PC-9 (cell line): ENCODE results near the gene INAFM2. TPM values are rescaled to one million over a fixed set of nuclear protein-coding genes. Genes with fewer than 3 reads are reported as not detected.

Experiments used
- BruUV-seq: library from RNA; stranded (reverse); fragments of 400-500 nt; replicated peaks from 2 replicates; lab custom pipeline; 2021; lab: Mats Ljungman, UMichigan
- CTCF ChIA-PET: fragments of 300-600 bp; sonication (Branson Sonifier 250); formaldehyde crosslinking; loops from one replicate; lab custom pipeline; 2022; ENCODE audit warnings: antibody characterized with exemption; lab: Charles Lee
- POLR2A ChIA-PET: fragments of 300-600 bp; sonication (Branson Sonifier 250); formaldehyde crosslinking; loops from one replicate; lab custom pipeline; 2022; ENCODE audit warnings: antibody characterized with exemption; ENCODE audit not compliant: unreplicated experiment; lab: Charles Lee
- DNase-seq, 2 experiments: peaks; one replicate each; pipeline versions ENCODE4 v3.0.0 to v3.0.0-alpha.2; 2015 to 2022; ENCODE audit warnings: mixed read lengths in 1 of 2
- H2AFZ ChIP-seq: fragments of 200-600 bp; sonication (generic); 2 replicates; pipeline ENCODE4 v1.8.1; 2017; ENCODE audit warnings: antibody characterized with exemption
- H3F3A ChIP-seq: fragments of 200-600 bp; sonication (generic); 2 replicates; pipeline ENCODE4 v1.8.1; 2017; ENCODE audit warnings: antibody characterized with exemption, mild to moderate bottlenecking, low read depth; ENCODE audit not compliant: insufficient read depth
- H3K27ac ChIP-seq: fragments of 200-600 bp; sonication (generic); 2 replicates; pipeline ENCODE4 v1.6.1; 2016; ENCODE audit warnings: mixed run types
- H3K27me3 ChIP-seq: fragments of 200-600 bp; sonication (generic); 2 replicates; pipeline ENCODE4 v1.6.1; 2016; ENCODE audit warnings: low read depth, mixed run types; ENCODE audit not compliant: insufficient read depth
- H3K36me3 ChIP-seq: fragments of 200-600 bp; sonication (generic); 2 replicates; pipeline ENCODE4 v1.6.1; 2016; ENCODE audit warnings: low read depth, mixed run types
- H3K4me1 ChIP-seq: fragments of 200-600 bp; sonication (generic); replicated peaks from 2 replicates; pipeline ENCODE4 v1.6.1; 2016; ENCODE audit warnings: mixed run types; ENCODE audit not compliant: insufficient read depth
- H3K4me2 ChIP-seq: fragments of 200-600 bp; sonication (generic); 2 replicates; pipeline ENCODE4 v1.6.1; 2017; ENCODE audit warnings: mixed run types
- H3K4me3 ChIP-seq: fragments of 200-600 bp; sonication (generic); 2 replicates; pipeline ENCODE4 v1.6.1; 2016; ENCODE audit warnings: mixed run types
- H3K79me2 ChIP-seq: fragments of 200-600 bp; sonication (generic); 2 replicates; pipeline ENCODE4 v1.6.1; 2017; ENCODE audit warnings: low read depth, mixed run types
- H3K9me2 ChIP-seq: fragments of 200-600 bp; sonication (generic); 2 replicates; pipeline ENCODE4 v1.8.1; 2017; ENCODE audit warnings: mild to moderate bottlenecking; ENCODE audit not compliant: insufficient read depth
- H3K9me3 ChIP-seq: fragments of 200-600 bp; sonication (generic); 2 replicates; pipeline ENCODE4 v1.8.1; 2016; ENCODE audit warnings: low read depth; ENCODE audit not compliant: insufficient read depth
- H4K20me1 ChIP-seq: fragments of 200-600 bp; sonication (generic); 2 replicates; pipeline ENCODE4 v1.8.1; 2017; ENCODE audit not compliant: insufficient read depth
- CTCF ChIP-seq: fragments of 200-600 bp; sonication (generic); conservative IDR thresholded peaks from 2 replicates; pipeline ENCODE4 v1.6.1; 2017; ENCODE audit warnings: mixed run types, antibody characterized with exemption, mild to moderate bottlenecking, moderate library complexity
- EZH2 ChIP-seq: fragments of 200-600 bp; sonication (generic); IDR thresholded peaks from 2 replicates; pipeline ENCODE4 v1.8.0; 2017; ENCODE audit warnings: antibody characterized with exemption, low read depth
- intact Hi-C: fragments of 100-400 bp; cut with micrococcal nuclease; formaldehyde crosslinking; loops from one replicate; pipeline ENCODE4 v1.10.0; 2022; ENCODE audit not compliant: unreplicated experiment
- total RNA-seq: library from RNA; stranded (reverse); gene quantifications from 2 replicates; pipeline ENCODE4 v1.2.3, GENCODE V29; 2021

The INAFM2 gene
- total RNA-seq, 1 experiment from 2014 or later, result 2.4 TPM

DNA sequence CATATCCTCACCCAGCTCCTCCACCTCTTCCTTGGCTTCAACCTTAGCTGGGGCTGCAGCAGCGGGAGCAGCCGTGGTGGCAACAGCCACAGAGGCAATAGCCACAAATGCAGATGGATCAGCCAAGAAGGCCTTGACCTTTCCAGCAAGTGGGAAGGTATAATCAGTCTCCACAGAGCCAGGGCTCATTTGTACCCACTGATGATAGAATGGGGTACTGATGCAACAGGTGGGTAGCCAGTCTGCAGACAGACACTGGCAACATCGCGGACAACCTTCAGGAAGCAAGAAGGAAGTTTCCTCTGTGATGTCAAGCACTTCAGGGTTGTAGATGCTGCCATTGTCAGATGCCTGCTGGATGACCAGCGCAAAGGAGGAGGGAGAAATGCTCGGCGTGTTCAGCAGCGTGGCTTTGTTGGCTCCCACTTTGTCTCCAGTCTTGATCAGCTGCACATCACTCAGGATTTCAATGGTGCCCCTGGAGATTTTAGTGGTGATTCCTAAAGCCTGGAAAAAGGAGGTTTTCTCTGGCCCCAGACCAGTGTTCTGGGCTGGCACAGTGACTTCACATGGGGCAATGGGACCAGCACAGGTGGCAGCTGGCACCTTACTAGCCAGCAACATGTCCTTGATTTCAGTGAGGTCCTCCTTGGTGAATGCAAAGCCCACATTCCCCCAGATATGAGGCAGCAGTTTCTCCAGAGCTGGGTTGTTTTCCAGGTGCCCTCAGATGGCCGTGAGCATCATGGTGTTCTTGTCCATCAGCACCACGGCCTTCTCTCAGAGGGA lies 10.9 kb upstream of the INAFM2 start:
- no peaks in the 10 kb centered on the region for H3K27me3 ChIP-seq
- no peaks in the 10 kb centered on the region for H4K20me1 ChIP-seq
- CTCF ChIA-PET, result interaction anchor here (1.3 kb wide), 2 partner anchors 11 to 33 kb away, joined by 5 to 6 read pairs; partner anchors contain the start of gene INAFM2
- H3K4me3 ChIP-seq, result no peak overlapping the region
- POLR2A ChIA-PET, result no interaction called here
- intact Hi-C loops, result no loop called here
- no peak for DNase-seq
- peaks cover 5% of the 10 kb centered on the region for H3F3A ChIP-seq
- no peak overlapping the region for H3K4me2 ChIP-seq
- BruUV-seq, result no TSS peak
- TF ChIP-seq CTCF, result no peak
- TF ChIP-seq EZH2, result no peak
- no peak overlapping the region for H3K27ac ChIP-seq
- H2AFZ ChIP-seq, result no peak overlapping the region
- peaks cover 9% of the 10 kb centered on the region for H3K4me1 ChIP-seq
- H3K79me2 ChIP-seq, result no peaks in the 10 kb centered on the region
- H3K9me2 ChIP-seq, result no peaks in the 10 kb centered on the region
- H3K9me3 ChIP-seq, result no peaks in the 10 kb centered on the region
- H3K36me3 ChIP-seq, result no peaks in the 10 kb centered on the region

GRCh38 chr15:40313531-40314398 lies 9.7 kb upstream of the INAFM2 start:
- no peaks in the 10 kb centered on the region for H4K20me1 ChIP-seq

More at GRCh38 chr15:40313531-40314398, 9.7 kb upstream of the INAFM2 start:
- Histone ChIP-seq H3K4me3 (no peak overlapping the region), H2AFZ (no peak overlapping the region), H3K4me2 (peak overlapping the region; percentile 50; the same call in 1 of the 2 replicates), H3K27ac (no peak overlapping the region), H3K4me1 (peaks cover 9% of the 10 kb centered on the region), H3F3A (peaks cover 5% of the 10 kb centered on the region), H3K36me3 (no peaks in the 10 kb centered on the region), H3K79me2 (no peaks in the 10 kb centered on the region), H3K9me2 (no peaks in the 10 kb centered on the region), H3K27me3 (no peaks in the 10 kb centered on the region), H3K9me3 (no peaks in the 10 kb centered on the region)
- POLR2A ChIA-PET, result interaction anchor here (0.5 to 0.7 kb wide), 3 partner anchors 28 to 195 kb away, joined by 3 to 4 read pairs (median 4); no protein-coding TSS in a partner anchor
- CTCF ChIA-PET, result interaction anchor here (0.6 to 1.3 kb wide), 5 partner anchors 9 to 258 kb away, joined by 3 to 6 read pairs (median 5); partner anchors contain the start of gene INAFM2
- peak; percentile 42 to 53 for DNase-seq
- TF ChIP-seq EZH2 (no peak), CTCF (no peak)
- intact Hi-C loops, result no loop called here
- BruUV-seq, result no TSS peak
